Activated CD4-positive, alpha-beta T cell treated with anti-CD3 and anti-CD28 coated beads for 4 hours (primary cell): ENCODE data around the gene KDM4B.
A peak's percentile ranks its signal among the peaks of the same experiment; 100 is the strongest.

ENCODE experiments used
- DNase-seq, 2 donors: peaks; one replicate each; pipeline ENCODE4 v3.0.0-alpha.2; 2020

Gene KDM4B

GRCh38 chr19:5016781-5017180 lies 47.9 kb downstream of the KDM4B start:
- no peak for DNase-seq

DNA sequence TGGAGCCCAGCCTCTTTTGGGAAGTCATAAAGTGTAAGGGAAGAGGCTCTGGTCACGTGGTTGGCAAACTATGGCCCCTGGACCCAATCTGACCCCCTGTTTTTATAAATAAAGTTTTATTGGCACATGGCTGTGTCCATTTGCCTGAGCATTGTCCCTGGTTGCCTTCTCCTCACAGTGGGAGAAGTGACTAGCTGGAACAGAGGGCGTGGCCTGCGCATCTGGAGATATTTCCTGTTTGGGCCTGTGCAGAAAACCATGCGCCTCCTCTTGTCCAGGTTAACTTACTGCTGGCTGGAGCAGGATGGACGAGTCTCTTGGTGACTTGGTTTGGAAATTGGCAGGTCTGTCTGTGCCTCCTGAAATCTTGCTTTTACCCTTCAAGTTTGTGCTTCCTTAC lies 48.3 kb downstream of the KDM4B start:
- no peak for DNase-seq

DNA sequence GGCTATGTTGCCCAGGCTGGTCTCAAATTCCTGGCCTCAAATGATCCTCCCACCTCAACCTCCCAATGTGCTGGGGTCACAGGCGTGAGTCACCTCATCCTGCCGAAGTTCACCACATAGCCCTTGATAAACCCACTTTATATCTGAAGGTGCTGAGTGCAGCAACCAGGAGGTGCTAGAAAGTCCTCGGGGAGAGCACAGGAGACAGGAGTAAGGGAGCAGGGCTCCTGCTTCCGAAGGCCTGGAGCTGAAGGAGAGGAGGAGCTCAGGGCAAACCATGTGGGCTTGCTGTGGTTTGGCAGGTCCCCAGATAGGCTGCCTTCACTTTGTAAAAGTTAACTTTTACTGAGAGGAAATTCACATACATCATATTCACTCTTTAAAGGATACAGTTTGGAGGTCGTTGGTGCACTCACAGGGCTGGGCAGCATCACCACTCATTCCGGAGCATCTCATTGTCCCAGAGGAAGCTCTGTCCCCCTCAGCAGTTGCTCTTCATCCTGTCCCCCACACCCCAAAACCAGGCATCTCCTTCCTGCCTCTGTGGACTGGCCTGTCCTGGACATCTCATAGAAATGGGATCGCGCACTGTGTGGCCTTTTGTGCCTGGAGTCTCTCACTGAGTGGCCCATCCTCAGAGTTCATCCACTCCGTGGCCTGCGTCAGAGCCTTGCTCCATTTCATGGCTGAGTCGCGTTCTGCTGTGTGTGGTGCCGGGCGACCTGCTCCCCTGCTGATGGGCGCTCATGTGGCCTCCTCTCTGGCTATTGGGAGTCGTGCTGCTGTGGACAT lies 49.5 kb downstream of the KDM4B start:
- no peak for DNase-seq

- no peak for DNase-seq
Observed at GRCh38 chr19:5020368-5020767, 51.5 kb downstream of the KDM4B start.

GRCh38 chr19:5021046-5021445 lies 52.1 kb downstream of the KDM4B start:
- DNase-seq, result no peak

- no peak for DNase-seq
Observed at GRCh38 chr19:5022066-5022860, 53.4 kb downstream of the KDM4B start.

DNA sequence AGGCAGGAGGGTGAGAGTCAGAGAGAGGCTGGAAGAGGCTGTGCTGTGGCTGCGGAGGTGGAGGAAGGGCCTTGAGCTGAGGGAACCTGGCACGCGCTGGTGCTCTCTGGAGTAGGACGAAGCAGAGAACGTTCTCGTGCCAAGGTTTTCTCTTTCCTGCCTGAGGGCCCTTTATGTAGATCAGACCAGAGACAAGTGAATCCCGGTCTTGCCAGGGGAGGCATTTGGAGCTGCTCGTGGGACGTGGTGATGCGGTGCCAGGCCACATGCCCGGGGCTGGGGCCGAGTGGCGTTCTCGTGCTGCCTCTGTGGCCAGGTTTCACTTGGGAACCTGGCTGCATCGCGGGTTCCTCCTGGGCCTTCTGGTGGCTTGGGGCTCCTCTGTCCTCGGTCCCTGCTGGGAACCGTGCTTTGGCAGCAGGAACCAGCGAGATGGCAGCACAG lies 54.2 kb downstream of the KDM4B start:
- DNase-seq, result no peak

- no peak for DNase-seq
Observed at GRCh38 chr19:5024282-5024681, 55.4 kb downstream of the KDM4B start.

DNA sequence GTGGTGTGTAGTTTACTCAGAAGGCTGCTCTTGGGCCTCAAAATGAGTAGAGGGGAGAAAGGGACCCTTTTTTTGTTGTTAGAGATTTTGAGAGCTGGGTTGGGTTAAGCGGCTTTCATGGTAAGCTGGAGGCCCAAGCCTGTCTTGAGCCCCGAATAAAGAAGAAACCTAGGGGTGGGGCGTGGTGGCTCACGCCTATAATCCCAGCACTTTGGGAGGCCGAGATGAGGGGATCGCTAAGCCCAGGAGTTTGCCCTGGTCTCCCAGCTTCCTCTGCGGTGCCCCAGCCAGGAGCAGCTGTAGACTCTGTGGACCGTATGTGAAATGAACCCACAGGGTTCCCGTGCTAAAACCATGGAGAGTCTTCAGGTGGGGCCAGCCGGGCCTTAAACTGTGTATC lies 56.1 kb downstream of the KDM4B start:
- DNase-seq, result no peak

- no peak for DNase-seq
Observed at GRCh38 chr19:5026706-5027273, 57.9 kb downstream of the KDM4B start.

GRCh38 chr19:5028229-5028886 lies 59.4 kb downstream of the KDM4B start:
- no peak for DNase-seq

DNA sequence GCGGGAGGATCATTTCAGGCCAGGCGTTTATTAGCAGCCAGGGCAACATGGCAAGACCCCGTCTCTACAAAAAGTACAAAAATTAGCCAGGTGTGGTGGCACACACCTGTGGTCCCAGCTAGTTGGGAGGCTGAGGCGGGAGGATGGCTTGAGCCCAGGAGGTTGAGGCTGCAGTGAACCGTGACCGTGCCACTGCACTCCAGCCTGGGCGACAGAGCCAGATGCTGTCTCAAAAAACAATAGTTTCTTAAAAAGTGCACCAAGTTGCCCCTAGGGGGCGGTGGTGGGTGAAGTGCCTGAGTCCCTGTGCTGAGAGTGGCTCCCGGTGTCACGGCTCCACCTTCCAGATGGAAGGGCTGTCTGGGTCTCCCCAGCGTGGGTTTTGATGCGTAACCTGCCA lies 60.7 kb downstream of the KDM4B start:
- DNase-seq, result peak; percentile 44 to 69

DNA sequence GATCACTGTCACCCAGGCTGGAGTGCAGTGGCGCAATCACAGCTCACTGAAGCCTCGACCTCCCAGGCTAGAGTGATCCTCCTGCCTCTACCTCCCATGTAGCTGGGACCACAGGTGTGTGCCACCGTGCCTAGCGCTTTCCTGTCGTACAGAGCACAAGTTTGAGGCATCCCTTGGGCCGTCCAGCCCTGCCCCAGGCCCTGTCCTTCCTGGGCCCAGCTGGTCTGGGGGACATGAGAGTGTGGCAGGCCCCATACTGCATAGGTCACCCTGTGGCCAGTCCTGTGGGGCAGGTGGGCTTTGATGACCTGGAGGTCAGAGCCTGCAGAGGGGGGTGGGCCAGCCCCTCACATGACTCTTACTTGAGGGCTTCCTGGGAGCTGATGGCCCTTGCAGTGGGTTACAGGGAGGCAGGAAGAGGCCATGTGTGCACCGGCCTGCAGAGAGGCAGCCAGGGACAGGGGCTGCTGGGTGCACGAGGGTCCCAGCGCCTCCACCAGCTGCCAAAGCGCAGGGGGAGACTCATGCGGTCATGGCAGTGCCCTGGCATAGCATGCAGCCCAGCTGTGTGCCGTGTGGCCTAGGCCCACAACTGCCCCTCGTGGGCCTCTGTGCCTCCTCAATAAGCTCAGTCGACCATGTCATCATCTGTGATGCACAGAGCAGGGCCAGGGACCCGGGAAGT lies 61.4 kb downstream of the KDM4B start:
- DNase-seq, result no peak

GRCh38 chr19:5030822-5031221 lies 61.9 kb downstream of the KDM4B start:
- no peak for DNase-seq

GRCh38 chr19:5031231-5032100 lies 62.6 kb downstream of the KDM4B start:
- peak; percentile 71 to 86 for DNase-seq

GRCh38 chr19:5032101-5032967 lies 63.4 kb downstream of the KDM4B start:
- DNase-seq, result no peak

DNA sequence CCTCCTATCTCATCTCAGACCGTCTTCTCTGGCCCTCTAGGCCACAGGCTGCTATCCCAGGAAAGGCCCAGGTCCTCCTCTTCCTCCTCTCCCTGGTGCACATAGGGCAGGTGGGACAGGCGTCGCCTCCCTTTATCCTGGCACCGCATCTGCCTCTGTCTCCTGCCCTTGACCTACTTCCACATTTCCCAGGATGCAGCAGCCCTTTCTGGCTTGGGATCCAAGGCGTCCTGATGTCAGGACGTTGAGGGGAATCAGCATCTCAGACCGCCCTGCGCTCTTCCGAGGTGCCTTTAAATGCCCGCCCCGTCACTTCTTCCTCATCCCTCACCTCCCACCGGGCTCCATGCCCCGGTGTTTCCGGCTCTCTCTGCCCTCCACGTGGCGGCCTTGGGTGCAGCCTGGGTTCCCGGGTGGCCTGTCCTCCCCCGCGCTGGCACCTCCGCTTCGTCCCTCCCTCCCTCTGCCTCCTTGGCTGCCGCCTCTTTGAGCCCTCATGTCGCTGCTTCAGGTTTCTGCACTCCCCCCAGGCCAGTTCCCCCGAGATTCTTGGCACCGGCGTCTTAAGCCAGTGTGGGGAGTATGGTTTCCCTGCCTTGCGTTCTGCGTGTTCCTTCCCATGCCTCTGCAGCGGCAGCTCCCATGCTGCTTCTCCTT lies 66.3 kb downstream of the KDM4B start:
- DNase-seq, result no peak

DNA sequence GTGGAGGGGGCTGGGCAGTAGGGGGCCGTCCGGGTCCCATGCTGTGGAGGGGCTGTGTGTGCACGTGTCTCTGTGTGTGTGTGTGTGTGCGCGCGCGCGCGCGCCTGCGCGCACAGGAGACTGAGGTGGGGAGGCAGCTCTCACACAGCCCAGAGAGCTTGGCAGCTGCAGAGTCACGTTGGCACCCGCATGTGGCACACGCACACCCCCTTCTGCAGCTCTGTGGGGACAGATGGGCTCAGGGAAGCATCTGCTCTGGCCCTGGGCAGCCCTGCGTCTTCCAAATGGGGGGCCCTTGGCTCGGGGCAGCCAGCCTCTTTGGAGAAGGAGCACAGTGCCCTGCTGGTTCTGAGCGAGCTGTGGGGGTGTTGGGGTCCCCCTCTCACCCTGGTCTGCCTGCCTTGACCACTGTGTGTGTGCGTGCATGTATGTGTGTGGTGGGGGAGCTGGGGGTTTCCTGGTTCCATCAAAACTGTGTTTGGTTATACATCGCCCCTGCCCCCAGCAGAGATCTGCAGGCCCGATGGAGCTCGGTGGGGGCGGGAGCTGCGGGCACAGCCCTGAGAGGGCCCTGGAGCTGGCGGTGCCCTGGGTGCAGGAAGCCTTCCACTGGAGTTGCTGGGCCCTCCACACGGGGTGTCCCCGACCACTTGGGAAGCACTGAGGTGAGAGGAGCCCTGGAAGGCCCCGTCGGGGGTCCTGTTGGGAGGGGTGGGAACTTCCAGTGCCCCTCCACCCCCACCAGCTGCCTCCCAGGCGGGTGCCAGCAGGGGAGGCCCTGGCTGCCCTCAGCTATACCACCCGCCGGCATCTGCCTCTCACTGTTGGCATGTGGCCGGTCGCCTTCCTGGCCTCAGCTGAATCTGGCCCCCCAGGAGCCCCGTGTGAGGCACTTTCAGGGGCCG lies 67.1 kb downstream of the KDM4B start:
- no peak for DNase-seq
